Ovary (tissue), 9 donors: ENCODE results near the gene DRC1. TPM values are rescaled to one million over a fixed set of nuclear protein-coding genes. Genes with fewer than 3 reads are reported as not detected.

Experiments
- DNase-seq, 5 donors: peaks; one replicate each; pipeline ENCODE4 v3.0.0-alpha.2; 2019 to 2020
- H3K27ac ChIP-seq, 2 donors: fragments of 200-600 bp; one replicate each; pipeline versions ENCODE4 v1.5.1 to v1.8.0; 2019 to 2022
- H3K27me3 ChIP-seq: fragments of 200-600 bp; one replicate; pipeline ENCODE4 v1.8.0; 2022
- H3K36me3 ChIP-seq: fragments of 200-600 bp; sonication (generic); one replicate; pipeline ENCODE4 v1.5.1; 2019
- H3K4me1 ChIP-seq: one replicate; pipeline ENCODE4 v1.8.1; 2013; ENCODE audit warnings: mild to moderate bottlenecking, moderate library complexity; ENCODE audit not compliant: insufficient read depth
- H3K4me3 ChIP-seq: fragments of 200-600 bp; sonication (generic); one replicate; pipeline ENCODE4 v1.5.1; 2017
- H3K9me3 ChIP-seq, 2 donors: fragments of 200-600 bp in 1 of 2; sonication (generic) in 1 of 2; one replicate each; pipeline versions ENCODE4 v1.5.1 to v1.8.1; 2013 to 2019; ENCODE audit warnings: mild to moderate bottlenecking in 1 of 2, moderate library complexity in 1 of 2
- CTCF ChIP-seq, 3 donors: fragments of 450-650 bp in 2 of 3; fragments of 200-600 bp in 1 of 3; IDR thresholded peaks; one replicate each; pipeline versions ENCODE4 v1.5.1 to v1.8.0; 2016 to 2022; ENCODE audit warnings: antibody characterized with exemption in 3 of 3, mild to moderate bottlenecking in 1 of 3
- EP300 ChIP-seq: sonication (generic); formaldehyde crosslinking; IDR thresholded peaks from one replicate; pipeline ENCODE4 v1.6.1; 2017; ENCODE audit warnings: antibody characterized with exemption
- POLR2A ChIP-seq: fragments of 450-650 bp; IDR thresholded peaks from one replicate; pipeline ENCODE4 v1.6.1; 2017; ENCODE audit warnings: antibody characterized with exemption, mild to moderate bottlenecking, moderate library complexity
- WGBS, 3 donors: extraction: QIAGEN DNeasy Blood & Tissue Kit in 1 of 3; methylation state at CpG; one replicate each; pipeline versions ENCODE4 v1.1.5 to v1.1.7; 2013 to 2017; 5-methylcytosine and 5-hydroxymethylcytosine counted together
- intact Hi-C, 4 donors: fragments of 100-400 bp; cut with DNase I; formaldehyde crosslinking; loops; one replicate each; pipeline versions ENCODE4 v1.11.0 to v1.15.1; 2022 to 2023
- polyA plus RNA-seq, 2 donors: library from polyadenylated mRNA; stranded (reverse); fragments of 200-250 nt in 1 of 2; fragments of 350-450 nt in 1 of 2; fragmentation: Illumina TruSeq in 1 of 2; extraction: RNeasy Lipid Tissue Mini Kit (QIAGEN cat#74804) in 1 of 2; gene quantifications; one replicate each; pipeline ENCODE4 v1.2.3, GENCODE V29; 2013 to 2014
- total RNA-seq, 7 donors: library from RNA; depleted of rRNA in 2 of 7; stranded (reverse); fragments of >200 nt in 2 of 7; fragmentation: NEBNext Ultra II Directional in 3 of 7; extraction: Animal tissue kit (Norgen Biotek cat#: 25700) in 3 of 7; gene quantifications; one replicate each; pipeline versions ENCODE4 v1.1.0 to v1.2.4, GENCODE V29; 2016 to 2023
- donor health status: DM: no; HTN: no; CAD: no; lungs with moderate emphysema.
- donor health status: DM: no; HTN: no; CAD: no.
- donor health status: Bipolar disorder and iron deficiency.
- donor health status: DM: yes; HTN: yes; CAD: no.
- donor health status: DM: no; HTN: no; CAD: no.
- donor health status: DM: yes; HTN: yes; CAD: no.

The DRC1 gene
- total and polyA plus RNA-seq, 9 donors, result 0.05 to 11.8 (median 1.2) TPM; not detected in 3

DNA sequence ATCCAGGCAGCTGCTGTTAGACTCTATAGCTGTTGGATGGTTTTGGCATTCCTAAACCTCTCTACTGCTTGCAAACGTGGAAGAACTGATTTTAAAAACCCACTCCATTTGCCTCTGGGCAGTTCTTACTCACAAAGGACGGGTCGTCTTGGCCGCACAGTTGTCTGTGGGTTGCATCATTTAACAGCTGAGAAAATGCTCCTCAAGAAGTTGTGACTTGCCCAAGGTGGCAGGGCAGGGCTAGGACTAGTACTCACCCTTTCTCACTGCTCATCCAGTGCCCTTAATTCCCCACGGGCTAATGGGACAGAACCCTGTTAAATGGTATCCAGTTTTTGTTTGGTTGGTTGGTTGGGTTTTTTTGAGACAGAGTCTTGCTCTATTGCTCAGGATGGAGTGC is 997 bp upstream of the DRC1 start:
- H3K36me3 ChIP-seq, result no peaks in the 10 kb centered on the region
- no peaks in the 10 kb centered on the region for H3K4me1 ChIP-seq
- H3K27me3 ChIP-seq, result no peaks in the 10 kb centered on the region
- intact Hi-C loops, result no loop called here
- no peak for DNase-seq
- no peak overlapping the region for H3K27ac ChIP-seq
- no peaks in the 10 kb centered on the region for H3K9me3 ChIP-seq
- no peak for TF ChIP-seq CTCF (IDR thresholded peaks at IDR 0.05)
- no peak for TF ChIP-seq POLR2A
- TF ChIP-seq EP300, result no peak
- no peak overlapping the region for H3K4me3 ChIP-seq
- WGBS, 3 donors, result 79 to 92% (median 84%) methylated on average over 5 of the region's 5 CpGs

GRCh38 chr2:26407526-26407925 is 5.8 kb downstream of the DRC1 start:
- Histone ChIP-seq H3K27ac (no peak overlapping the region), H3K9me3 (no peaks in the 10 kb centered on the region), H3K36me3 (no peaks in the 10 kb centered on the region), H3K4me3 (no peak overlapping the region), H3K4me1 (no peaks in the 10 kb centered on the region), H3K27me3 (no peaks in the 10 kb centered on the region)
- DNase-seq, result no peak
- WGBS, 3 donors, result 27 to 37% (median 31%) methylated on average over 9 of the region's 9 CpGs
- TF ChIP-seq EP300 (no peak), POLR2A (no peak), CTCF (IDR thresholded peaks at IDR 0.05) (no peak)
- intact Hi-C loops, result no loop called here

DNA sequence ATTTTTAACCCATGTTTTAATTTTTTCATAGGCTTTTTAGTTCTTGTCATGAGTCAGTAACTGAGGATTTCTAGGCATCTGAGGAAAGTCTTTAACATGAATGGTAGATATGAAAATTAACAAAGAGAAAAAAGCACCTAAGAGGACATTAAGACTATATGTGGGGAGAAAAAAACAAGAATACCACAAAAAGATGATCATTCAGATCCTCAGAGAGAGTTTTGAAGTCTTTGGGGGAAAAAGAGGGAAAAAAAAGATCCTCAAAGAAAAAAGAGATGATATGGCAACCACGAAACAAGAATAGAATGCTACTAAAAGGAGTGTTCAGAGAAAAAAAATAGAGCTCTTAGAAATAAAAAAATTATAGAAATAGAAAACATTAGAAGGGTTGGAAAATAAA is 8.1 kb downstream of the DRC1 start:
- no peak for DNase-seq
- no peaks in the 10 kb centered on the region for H3K9me3 ChIP-seq
- 92 to 95% (median 94%) methylated on average over 1 of the region's 1 CpG for WGBS, 3 donors
- H3K4me1 ChIP-seq, result no peaks in the 10 kb centered on the region
- intact Hi-C loops, result no loop called here
- no peak overlapping the region for H3K27ac ChIP-seq
- H3K27me3 ChIP-seq, result no peaks in the 10 kb centered on the region
- no peak for TF ChIP-seq CTCF (IDR thresholded peaks at IDR 0.05)
- TF ChIP-seq POLR2A, result no peak
- no peak for TF ChIP-seq EP300
- H3K36me3 ChIP-seq, result no peaks in the 10 kb centered on the region
- no peak overlapping the region for H3K4me3 ChIP-seq

GRCh38 chr2:26410764-26411243 is 9.1 kb downstream of the DRC1 start:
- Histone ChIP-seq H3K4me3 (no peak overlapping the region), H3K27ac (no peak overlapping the region), H3K4me1 (no peaks in the 10 kb centered on the region), H3K36me3 (no peaks in the 10 kb centered on the region), H3K9me3 (no peaks in the 10 kb centered on the region), H3K27me3 (no peaks in the 10 kb centered on the region)
- intact Hi-C loops, result no loop called here
- WGBS, 3 donors, result 78 to 87% (median 86%) methylated on average over 2 of the region's 2 CpGs
- no peak for TF ChIP-seq POLR2A
- no peak for DNase-seq

DNA sequence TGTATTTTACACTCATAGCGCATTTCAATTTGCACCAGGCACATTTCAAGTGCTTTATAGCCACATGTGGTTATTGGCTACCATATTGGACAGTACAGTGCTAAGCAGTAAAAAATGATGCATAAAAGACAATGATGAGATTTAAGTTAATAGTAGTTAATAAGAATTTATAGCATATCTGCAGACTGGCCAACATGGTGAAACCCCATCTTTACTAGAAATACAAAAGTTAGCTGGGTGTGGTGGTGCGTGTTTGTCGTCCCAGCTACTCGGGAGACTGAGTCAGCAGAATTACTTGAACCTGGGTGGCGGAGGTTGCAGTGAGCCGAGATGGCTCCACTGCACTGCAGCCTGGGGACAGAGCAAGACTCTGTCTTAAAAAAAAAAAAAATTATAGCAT is 9.7 kb downstream of the DRC1 start:
- Histone ChIP-seq H3K9me3 (no peaks in the 10 kb centered on the region), H3K36me3 (no peaks in the 10 kb centered on the region), H3K27me3 (no peaks in the 10 kb centered on the region), H3K4me3 (no peak overlapping the region), H3K4me1 (no peaks in the 10 kb centered on the region), H3K27ac (no peak overlapping the region)
- intact Hi-C loops, result no loop called here
- 92 to 97% (median 95%) methylated on average over 6 of the region's 6 CpGs for WGBS, 3 donors
- TF ChIP-seq EP300, result no peak
- TF ChIP-seq POLR2A, result no peak
- TF ChIP-seq CTCF (IDR thresholded peaks at IDR 0.05), result no peak
- DNase-seq, result no peak
